DMS153 treated with DMSO at 0.1 percent for 48 hours (cell line): Measurements from ENCODE around the gene IGFL4.

Experiments used
- DNase-seq: peaks from one replicate; lab custom pipeline; 2025; ENCODE audit not compliant: unreplicated experiment; lab: John Stamatoyannopoulos, UW

IGFL4 gene

DNA sequence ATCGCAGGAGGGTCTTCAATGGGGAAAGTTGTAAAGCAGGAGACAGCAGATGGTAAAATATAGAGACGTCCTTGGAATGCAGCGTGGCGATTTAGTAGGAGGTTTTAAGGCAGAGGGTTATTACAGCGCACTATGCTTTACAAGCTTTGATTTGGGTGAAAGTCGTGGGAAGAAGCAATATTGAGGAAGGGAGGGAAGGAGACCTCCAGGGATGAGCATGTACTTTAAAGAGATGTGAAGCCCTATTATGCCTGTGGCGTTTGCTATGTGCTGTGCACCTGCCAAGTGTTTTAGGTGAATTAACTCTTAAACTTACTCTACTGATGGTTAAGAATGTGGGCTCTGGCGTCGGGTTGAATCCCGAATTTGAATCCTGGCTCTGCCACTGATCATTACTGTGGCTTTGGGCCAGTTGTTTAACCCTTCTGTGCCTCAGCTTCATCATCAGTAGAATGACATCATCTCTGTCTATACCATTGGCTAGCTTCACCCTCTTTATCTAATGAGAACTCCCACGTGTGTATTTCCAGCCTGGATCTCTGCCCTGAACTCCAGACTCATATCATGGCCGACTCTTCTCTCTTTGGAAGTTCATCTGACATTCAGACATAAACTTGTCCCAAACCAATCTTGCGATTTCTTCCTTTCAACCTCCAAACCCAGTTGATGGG, 45.0 kb downstream of the IGFL4 start:
- DNase-seq = no peak

DNA sequence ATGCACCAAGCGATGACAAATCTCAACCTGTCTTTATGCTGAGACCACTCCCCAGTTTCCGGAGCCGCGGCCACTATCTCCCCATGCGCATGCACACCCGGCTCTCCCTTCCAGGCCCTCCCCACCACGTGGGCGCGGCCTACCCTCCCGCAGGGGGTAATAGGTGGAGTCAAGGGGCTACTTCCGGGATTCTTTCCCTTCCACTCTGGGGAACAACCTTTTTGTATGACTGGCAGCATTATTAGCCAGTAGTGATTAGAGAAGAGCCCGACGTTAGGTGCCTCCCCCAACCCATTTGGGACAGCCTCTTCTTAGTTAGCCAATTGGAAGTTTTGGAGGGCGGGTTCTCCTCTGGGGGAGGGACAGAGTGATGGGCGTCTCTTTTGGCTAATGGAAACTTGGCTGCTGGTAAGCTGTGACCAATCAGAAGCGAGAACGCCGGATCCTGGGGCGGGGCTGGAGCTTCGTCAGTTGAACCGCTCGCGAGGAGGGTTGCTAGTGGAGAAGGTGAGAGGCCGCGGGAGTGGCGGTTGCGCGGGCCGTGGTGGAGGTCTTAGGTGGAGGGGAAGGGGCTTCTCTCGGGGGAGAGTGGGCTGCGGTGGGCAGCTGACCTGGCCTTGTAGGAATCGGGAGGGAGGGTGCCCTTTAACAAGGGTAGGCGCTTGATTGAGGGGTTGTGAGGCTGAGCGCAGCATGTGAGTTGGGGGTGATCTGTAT, 45.6 kb downstream of the IGFL4 start, which contains the start of gene CCDC61:
Gene CCDC61 (plus strand): TSS at position 470 of the 717 bp plus-strand sequence. CDS start 7,552 bp downstream, outside the sequence.
- DNase-seq = peak; percentile 99

DNA sequence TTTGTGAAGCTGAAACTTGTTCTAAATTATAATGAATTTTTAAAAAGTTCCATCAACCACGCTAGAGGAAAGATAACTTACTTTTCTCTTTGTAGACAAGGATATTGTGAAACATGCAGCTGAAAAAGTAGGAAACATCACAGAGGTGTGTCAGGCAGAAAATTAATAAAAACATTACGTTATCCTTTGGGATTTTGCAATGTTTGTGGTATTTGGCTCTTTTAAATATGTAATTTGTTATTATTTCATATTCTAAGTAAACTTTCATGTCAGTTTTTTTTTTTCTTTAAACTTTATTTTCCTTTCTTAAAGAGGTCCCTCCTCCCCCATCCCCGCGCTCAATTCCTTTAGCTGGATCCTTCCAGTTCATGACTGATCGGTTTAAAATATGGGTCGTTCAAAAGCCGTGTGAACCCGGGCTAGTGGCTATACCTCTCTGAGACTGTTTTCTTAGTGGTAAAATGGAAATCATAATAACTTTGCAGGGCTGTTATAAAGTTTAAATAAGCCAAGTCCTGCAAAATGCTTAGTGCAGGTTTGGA, 46.3 kb downstream of the IGFL4 start:
- no peak for DNase-seq

DNA sequence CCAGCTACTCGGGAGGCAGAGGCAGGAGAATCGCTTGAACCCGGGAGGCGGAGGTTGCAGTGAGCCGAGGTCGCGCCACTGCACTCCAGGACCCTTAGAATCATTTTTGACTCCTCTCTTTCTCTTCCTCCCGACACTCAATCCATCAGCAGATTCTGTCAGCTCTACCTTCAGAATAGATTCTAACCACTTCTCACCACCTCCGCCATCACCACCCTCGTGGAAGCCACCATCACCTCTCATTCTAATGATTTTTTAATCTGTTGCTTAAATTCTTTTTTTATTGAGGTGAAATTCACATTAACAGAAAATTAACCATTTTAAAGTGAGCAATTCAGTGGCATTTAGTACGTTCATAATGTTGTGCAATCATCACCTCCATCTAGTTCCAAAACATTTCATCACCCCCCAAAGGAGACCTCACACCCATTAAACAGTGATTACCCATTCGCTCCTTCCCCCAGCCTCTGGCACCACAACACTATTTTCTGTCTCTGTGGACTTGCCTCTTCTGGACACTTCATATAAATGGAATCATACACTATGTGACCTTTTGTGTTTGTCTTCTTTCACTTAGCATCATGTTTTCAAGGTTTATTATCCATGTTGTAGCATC, 50.6 kb downstream of the IGFL4 start:
- no peak for DNase-seq
